Activated naive CD8-positive, alpha-beta T cell (primary cell): ENCODE results near the gene HRH3.

ENCODE experiments used
- H3K27ac Mint-ChIP-seq: one replicate; pipeline ENCODE4 v1.8.0; 2021; ENCODE audit warnings: mixed read lengths
- H3K27me3 Mint-ChIP-seq: one replicate; pipeline ENCODE4 v1.8.0; 2021; ENCODE audit warnings: mixed read lengths
- H3K36me3 Mint-ChIP-seq: one replicate; pipeline ENCODE4 v1.8.0; 2021; ENCODE audit warnings: mixed read lengths
- H3K4me1 Mint-ChIP-seq: one replicate; pipeline ENCODE4 v1.8.0; 2021; ENCODE audit warnings: low read depth, mixed read lengths
- H3K4me3 Mint-ChIP-seq: one replicate; pipeline ENCODE4 v1.8.0; 2021; ENCODE audit warnings: mild to moderate bottlenecking, mixed read lengths
- H3K9me3 Mint-ChIP-seq: one replicate; pipeline ENCODE4 v1.8.0; 2021; ENCODE audit warnings: low read depth, mixed read lengths

Gene HRH3

DNA sequence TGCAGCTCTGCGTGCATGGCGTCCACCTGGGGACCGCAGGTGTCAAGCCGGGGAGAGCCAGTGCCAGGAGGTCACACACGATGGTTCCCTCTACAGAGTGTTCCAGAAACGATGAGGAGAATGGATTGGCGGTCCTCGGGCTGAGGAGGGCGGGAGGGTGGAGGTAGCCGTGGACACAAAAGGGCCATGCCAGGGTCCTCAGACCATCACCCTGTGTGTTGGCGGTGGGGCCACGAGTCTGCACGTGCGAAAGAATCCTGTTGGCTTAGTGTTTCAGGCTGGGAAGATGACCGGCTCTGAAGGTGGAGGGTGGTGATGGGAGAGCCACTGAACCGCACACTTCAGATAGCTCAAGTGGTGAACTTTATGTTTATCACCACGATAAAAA, 13.7 kb downstream of the HRH3 start:
- H3K27ac Mint-ChIP-seq: no peak overlapping the region
- no peaks in the 10 kb centered on the region for H3K36me3 Mint-ChIP-seq
- no peak overlapping the region for H3K4me3 Mint-ChIP-seq
- no peaks in the 10 kb centered on the region for H3K4me1 Mint-ChIP-seq
- no peaks in the 10 kb centered on the region for H3K9me3 Mint-ChIP-seq
- no peaks in the 10 kb centered on the region for H3K27me3 Mint-ChIP-seq

DNA sequence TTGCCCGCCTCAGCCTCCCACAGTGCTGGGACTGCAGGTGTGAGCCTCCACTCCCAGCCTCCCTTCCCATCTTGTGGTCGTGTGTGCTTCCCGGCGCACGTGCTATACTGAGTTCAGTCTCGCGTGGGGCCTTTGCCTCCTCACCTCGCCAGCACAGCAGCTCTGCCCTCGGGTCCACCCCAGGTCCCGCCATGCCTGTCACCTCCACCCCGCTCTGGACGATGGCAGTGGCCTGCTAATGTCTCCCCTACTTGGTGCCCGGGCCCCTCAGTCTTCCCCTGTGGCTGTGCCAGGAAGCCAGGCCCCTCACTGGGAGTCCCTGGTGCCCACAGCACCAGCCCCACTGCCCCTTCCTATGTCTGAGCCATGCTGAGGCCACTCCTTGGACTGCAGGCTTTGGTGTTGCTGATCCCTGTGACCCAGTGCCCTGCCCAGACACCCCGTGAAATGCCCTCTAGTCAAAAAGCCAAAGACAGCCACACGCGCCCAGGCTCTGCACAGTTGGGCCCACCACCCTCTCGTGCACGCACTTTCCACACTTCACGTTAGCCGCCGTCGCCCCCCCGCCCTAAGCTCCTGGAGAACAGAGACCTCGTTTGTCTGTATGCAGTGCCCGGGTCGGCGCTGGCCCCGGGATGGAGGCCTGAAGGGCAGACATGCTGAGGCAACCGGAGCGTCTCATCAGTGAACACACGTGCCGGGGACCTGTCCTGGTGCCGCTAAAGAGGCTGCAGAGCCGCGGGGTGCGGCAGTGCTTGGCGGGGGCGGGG, 14.3 kb downstream of the HRH3 start:
- Mint-ChIP-seq H3K4me3 (no peak overlapping the region), H3K9me3 (no peaks in the 10 kb centered on the region), H3K27ac (no peak overlapping the region), H3K36me3 (no peaks in the 10 kb centered on the region), H3K4me1 (no peaks in the 10 kb centered on the region), H3K27me3 (no peaks in the 10 kb centered on the region)

DNA sequence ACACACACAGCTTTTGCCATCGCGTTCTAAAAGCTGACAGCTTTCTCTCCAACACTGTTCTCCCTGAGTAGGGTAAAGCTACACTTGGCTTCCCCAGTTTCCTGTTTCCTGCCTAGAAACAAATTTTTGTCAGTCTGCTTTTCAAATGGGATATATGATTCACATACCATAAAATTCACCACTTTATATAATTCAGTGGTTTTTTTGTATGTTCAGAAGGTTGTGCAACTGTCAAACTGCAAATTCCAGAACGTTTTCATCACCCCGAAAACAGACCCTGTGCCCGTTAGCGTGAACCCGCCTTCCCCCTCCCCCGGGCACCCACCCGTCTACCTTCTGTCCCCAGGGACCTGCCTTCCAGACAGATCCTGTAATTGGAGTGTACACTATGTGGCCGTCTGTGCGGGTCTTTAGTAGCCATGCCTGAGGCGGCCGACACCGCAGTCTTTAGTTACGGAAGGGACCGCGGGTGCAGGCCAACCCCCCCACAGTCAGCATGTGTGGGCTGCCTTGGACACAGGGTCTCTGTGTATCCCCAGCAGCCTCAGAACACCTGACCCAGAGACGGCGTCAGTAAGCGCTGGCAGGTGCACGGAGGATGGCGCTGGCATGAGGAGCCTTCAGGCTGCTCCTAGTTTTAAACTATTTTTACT, 16.6 kb downstream of the HRH3 start:
- no peak overlapping the region for H3K27ac Mint-ChIP-seq
- no peaks in the 10 kb centered on the region for H3K27me3 Mint-ChIP-seq

DNA sequence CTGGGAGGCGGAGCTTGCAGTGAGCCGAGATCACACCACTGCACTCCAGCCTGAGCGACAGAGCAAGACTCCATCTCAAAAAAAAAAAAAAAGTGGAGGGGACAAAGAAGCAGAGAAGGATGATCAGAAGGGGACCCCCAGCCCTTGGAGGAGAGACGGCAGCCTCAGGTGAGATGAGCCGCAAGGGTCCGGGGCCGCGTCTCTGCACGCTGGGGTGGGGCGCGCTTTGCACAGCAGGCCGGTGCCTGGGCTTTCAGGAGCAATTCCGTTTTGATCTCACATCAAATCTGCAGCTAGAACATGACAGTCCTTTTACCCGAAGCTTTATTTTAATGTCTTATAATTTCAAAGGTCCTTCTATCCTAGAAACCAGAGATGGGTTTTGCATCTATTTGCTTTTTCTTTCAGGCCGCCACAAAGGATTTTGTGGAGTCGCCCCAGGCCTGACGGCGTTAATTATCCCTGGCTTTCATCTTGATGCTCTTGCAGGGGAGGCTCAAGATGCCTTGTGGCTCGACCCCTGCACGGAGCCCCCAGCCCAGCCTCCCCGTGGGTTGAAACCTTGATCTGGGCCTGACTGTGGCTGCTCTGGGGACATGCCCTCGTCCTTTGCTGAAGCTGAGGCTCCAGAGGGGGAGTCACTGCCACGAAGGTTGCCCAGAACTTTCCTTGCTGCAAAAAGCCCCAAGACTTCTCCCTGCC, 17.3 kb downstream of the HRH3 start:
- Mint-ChIP-seq H3K4me3 (no peak overlapping the region), H3K4me1 (no peaks in the 10 kb centered on the region), H3K9me3 (no peaks in the 10 kb centered on the region), H3K36me3 (peaks cover 4% of the 10 kb centered on the region), H3K27me3 (no peaks in the 10 kb centered on the region), H3K27ac (no peak overlapping the region)

More for the DNA sequence above, 16.6 kb downstream of the HRH3 start:
- no peaks in the 10 kb centered on the region for H3K9me3 Mint-ChIP-seq
- no peak overlapping the region for H3K4me3 Mint-ChIP-seq
- H3K36me3 Mint-ChIP-seq: peaks cover 4% of the 10 kb centered on the region
- no peaks in the 10 kb centered on the region for H3K4me1 Mint-ChIP-seq

DNA sequence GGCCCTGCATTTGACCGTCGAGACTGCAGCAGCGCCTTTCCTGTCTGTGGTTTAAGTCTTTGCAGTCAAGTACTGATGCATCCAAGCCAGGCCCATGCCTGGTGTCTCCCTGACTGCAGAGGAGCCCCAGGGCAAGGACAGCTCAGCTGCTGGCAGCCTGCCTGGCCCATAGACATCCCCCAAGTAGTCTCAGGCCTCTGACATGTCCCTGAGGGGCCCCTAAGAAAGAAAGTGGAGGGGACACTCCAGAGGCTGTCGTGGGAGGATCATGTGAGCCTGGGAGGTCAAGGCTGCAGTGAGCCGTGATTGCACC, 18.0 kb downstream of the HRH3 start:
- Mint-ChIP-seq H3K27ac (no peak overlapping the region), H3K4me1 (no peaks in the 10 kb centered on the region), H3K4me3 (no peak overlapping the region), H3K9me3 (no peaks in the 10 kb centered on the region), H3K27me3 (no peaks in the 10 kb centered on the region), H3K36me3 (peaks cover 4% of the 10 kb centered on the region)

DNA sequence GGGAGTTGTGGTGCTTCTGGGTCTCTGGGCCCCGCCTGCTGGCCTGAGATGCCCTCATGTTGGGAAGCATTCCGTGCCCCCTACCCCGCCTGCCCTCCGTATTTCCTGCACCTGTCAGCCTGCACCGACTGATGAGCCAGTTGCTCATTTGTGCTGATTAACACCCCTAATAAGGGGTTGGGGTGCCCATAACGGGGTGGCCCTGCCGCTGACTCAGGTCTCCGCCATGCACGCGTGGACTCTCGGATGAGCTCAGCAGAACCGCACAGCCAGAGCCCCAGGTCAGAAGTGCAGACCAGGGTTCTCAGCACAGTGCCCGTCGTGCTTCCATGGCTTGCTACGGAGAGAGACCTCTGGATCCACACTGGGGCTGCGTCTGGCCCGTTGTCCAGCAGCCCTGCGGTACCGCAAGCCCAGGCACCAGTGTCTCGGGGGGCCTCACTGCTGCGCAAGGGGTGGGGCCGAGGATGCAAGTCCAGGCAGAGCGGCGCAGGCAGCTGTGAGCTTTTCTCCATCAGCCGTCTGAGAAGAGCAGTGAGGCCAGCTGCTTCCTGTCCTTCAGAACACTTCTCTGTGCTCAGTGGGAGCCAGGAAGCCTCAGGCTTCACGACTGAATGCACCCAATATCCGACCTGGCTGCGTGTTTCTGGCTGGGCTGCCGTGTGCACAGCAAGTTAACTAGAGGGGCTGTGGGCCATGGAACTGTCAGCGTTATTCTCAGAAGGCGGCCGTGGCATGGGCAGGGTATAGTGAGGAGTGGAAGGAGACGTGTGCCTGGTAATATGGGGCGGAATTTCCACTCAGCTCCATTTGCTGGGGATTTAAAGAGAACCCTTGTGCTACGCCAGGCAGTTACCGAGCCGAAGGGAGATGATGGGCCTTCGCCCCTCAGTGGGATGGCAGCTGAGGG, 18.6 kb downstream of the HRH3 start:
- no peaks in the 10 kb centered on the region for H3K4me1 Mint-ChIP-seq
- no peaks in the 10 kb centered on the region for H3K27me3 Mint-ChIP-seq
- no peaks in the 10 kb centered on the region for H3K9me3 Mint-ChIP-seq
- no peak overlapping the region for H3K27ac Mint-ChIP-seq
- H3K4me3 Mint-ChIP-seq: no peak overlapping the region
- peaks cover 4% of the 10 kb centered on the region for H3K36me3 Mint-ChIP-seq

DNA sequence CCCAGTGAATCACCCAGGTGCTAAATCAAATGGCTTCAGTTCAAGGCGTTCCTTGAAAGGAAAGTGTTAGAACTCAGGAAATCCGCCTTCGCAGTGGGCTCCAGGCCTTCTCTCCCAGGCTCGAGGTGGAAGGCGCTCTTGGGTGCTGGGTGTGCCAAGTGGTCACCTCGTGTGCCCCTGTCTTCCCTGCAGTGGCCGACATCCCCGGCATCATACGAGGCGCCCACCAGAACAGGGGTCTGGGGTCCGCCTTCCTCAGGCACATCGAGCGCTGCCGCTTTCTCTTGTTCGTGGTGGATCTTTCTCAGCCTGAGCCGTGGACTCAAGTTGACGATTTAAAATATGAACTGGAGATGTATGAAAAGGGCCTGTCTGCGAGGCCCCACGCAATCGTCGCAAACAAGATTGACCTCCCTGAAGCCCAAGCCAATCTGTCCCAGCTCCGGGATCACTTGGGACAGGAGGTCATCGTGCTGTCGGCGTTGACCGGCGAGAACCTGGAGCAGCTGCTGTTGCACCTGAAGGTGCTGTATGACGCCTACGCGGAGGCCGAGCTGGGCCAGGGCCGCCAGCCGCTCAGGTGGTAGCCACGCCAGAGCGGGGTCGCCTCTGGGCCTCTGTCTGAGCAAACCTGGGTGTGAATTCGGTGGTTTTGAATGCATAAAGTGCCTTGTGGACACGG, 19.4 kb downstream of the HRH3 start:
- Mint-ChIP-seq H3K27ac (no peak overlapping the region), H3K36me3 (peaks cover 5% of the 10 kb centered on the region)

DNA sequence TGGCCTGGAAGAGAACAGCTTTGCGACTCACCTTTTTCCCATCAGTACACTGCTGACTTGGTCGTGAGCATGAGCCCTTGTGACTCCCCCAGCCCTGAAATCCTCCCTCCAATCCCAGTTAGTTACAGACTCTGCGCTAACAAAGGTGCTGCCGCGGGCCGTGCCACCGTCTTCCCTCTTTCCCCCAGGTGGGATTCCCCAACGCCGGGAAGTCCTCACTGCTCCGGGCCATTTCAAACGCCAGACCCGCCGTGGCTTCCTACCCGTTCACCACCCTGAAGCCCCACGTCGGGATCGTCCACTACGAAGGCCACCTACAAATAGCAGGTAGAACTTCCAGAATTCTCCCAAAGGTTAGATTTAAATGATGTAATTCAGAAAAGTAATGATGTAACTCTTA, 21.1 kb downstream of the HRH3 start:
- Mint-ChIP-seq H3K4me3 (no peak overlapping the region), H3K9me3 (no peaks in the 10 kb centered on the region), H3K4me1 (peaks cover 1% of the 10 kb centered on the region), H3K27ac (no peak overlapping the region), H3K36me3 (peaks cover 7% of the 10 kb centered on the region), H3K27me3 (no peaks in the 10 kb centered on the region)

More for the DNA sequence above, 19.4 kb downstream of the HRH3 start:
- Mint-ChIP-seq H3K4me1 (no peaks in the 10 kb centered on the region), H3K9me3 (no peaks in the 10 kb centered on the region), H3K4me3 (no peak overlapping the region), H3K27me3 (no peaks in the 10 kb centered on the region)

DNA sequence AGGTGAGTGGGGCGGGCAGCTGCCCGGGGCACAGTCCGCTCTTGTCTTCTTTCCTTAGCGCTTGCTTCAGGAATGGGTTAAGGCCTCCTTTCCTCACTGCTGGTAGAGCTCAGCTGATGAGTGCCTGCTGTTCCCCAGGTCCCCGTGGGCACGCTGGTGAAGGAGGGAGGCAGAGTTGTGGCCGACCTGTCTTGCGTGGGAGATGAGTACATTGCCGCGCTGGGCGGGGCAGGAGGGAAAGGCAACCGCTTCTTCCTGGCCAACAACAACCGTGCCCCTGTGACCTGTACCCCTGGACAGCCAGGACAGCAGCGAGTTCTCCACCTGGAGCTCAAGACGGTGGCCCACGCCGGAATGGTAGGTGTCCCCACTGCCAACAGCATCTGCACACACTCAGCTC, 21.6 kb downstream of the HRH3 start:
- H3K27me3 Mint-ChIP-seq: no peaks in the 10 kb centered on the region
- H3K9me3 Mint-ChIP-seq: no peaks in the 10 kb centered on the region
- H3K4me1 Mint-ChIP-seq: peaks cover 1% of the 10 kb centered on the region
- no peak overlapping the region for H3K27ac Mint-ChIP-seq
- H3K4me3 Mint-ChIP-seq: no peak overlapping the region
- peaks cover 7% of the 10 kb centered on the region for H3K36me3 Mint-ChIP-seq

DNA sequence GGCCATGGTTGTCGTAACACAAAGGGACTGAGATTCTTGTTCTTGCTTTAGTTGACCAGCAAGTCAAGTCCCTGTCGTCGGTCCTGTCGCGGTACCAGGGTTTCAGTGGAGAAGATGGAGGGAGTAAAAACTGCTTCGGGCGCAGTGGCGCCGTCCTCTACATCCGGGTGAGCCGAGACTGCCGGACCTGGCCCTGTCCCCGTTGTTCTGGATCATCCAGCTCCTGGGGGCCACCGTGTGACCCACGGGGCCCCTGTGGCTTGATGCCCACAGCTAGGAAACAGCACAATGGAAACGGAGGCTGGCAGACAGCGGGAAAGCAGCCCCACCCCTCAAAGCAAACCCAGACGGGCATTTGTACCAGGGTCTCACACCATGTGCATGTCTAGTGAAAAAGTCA, 22.3 kb downstream of the HRH3 start:
- H3K27ac Mint-ChIP-seq: no peak overlapping the region
- no peaks in the 10 kb centered on the region for H3K27me3 Mint-ChIP-seq
- peaks cover 1% of the 10 kb centered on the region for H3K4me1 Mint-ChIP-seq
- H3K9me3 Mint-ChIP-seq: no peaks in the 10 kb centered on the region
- H3K36me3 Mint-ChIP-seq: peaks cover 7% of the 10 kb centered on the region
- no peak overlapping the region for H3K4me3 Mint-ChIP-seq

DNA sequence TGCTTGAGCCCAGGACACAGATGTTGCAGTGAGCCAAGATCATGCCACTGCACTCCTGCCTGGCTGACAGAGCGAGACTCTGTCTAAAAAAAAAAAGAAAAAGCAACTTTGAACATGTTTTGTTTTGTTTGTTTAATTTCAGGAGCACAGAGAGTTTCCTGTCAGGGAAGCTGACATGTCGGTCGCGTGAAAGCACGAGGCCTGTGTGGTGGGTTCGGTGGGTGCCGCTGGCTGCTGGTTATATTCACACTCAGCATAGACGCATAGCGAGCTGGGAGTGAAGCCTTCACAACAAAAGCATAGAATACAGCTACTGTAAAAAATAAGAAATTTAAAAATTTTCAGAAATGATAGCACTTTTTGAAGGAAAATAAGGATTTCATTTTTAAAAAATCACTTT, 22.8 kb downstream of the HRH3 start:
- Mint-ChIP-seq H3K36me3 (peaks cover 7% of the 10 kb centered on the region), H3K27me3 (no peaks in the 10 kb centered on the region), H3K27ac (no peak overlapping the region), H3K4me3 (no peak overlapping the region), H3K4me1 (peaks cover 1% of the 10 kb centered on the region), H3K9me3 (no peaks in the 10 kb centered on the region)

DNA sequence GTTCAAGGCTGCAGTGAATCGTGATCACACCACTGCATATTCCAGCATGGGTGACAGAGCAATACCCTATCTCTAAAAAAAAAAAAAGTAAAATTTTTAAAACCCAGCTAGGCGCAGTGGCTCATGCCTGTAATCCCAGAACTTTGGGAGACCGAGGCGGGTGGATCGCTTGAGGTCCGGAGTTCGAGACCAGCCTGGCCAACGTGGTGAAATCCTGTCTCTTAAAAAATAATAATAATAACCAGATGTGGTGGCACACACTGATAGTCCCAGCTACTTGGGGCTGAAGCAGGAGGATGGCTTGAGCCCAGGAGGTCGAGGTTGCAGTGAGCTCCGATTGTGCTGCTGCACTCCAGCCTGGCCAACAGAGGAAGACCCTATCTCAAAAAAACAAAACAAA, 23.8 kb downstream of the HRH3 start:
- H3K27ac Mint-ChIP-seq: no peak overlapping the region
- H3K4me3 Mint-ChIP-seq: no peak overlapping the region
- H3K27me3 Mint-ChIP-seq: no peaks in the 10 kb centered on the region
- no peaks in the 10 kb centered on the region for H3K9me3 Mint-ChIP-seq
- H3K4me1 Mint-ChIP-seq: peaks cover 1% of the 10 kb centered on the region
- peaks cover 7% of the 10 kb centered on the region for H3K36me3 Mint-ChIP-seq

DNA sequence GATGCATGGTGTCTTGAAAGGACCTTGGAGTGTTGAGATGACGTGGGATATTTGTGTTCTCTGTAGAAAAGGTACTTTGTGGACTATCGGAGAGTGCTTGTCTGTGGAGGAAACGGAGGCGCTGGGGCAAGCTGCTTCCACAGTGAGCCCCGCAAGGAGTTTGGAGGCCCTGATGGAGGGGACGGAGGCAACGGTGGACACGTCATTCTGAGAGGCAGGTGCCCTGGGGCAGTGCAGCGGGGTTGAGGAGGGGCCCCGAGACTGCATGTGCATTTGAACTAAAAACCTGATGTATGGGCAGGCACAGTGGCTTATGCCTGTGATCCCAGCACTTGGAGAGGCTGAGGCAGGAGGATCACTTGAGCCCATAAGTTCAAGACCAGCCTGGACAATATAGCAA, 24.3 kb downstream of the HRH3 start:
- peaks cover 1% of the 10 kb centered on the region for H3K4me1 Mint-ChIP-seq
- no peaks in the 10 kb centered on the region for H3K9me3 Mint-ChIP-seq
- H3K27ac Mint-ChIP-seq: no peak overlapping the region
- no peaks in the 10 kb centered on the region for H3K27me3 Mint-ChIP-seq
- no peak overlapping the region for H3K4me3 Mint-ChIP-seq
- peaks cover 7% of the 10 kb centered on the region for H3K36me3 Mint-ChIP-seq

DNA sequence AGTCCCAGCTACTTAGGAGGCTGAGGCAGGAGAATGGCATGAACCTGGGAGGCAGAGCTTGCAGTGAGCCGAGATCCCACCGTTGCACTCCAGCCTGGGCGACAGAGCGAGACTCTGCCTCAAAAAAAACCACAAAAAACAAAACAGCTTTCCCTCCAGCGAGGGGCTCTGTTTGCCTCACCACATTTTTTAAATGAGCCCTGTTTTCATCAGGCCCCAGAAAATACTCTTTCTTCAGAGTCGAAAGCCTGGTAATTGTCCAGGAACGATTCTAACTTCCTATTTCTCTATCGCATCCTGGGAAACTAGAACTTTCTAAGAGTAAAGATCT, 25.0 kb downstream of the HRH3 start:
- no peak overlapping the region for H3K27ac Mint-ChIP-seq

More for the DNA sequence above, 25.0 kb downstream of the HRH3 start:
- Mint-ChIP-seq H3K36me3 (peaks cover 6% of the 10 kb centered on the region), H3K27me3 (no peaks in the 10 kb centered on the region), H3K4me1 (peaks cover 1% of the 10 kb centered on the region), H3K9me3 (no peaks in the 10 kb centered on the region), H3K4me3 (no peak overlapping the region)
